HEK293T (cell line): ENCODE results near the gene MID2.

Experiments
- BHLHE40 ChIP-seq: fragments of 450-650 bp; IDR thresholded peaks from 2 replicates; pipeline ENCODE4 v1.6.1; 2016; ENCODE audit warnings: mild to moderate bottlenecking, moderate library complexity, borderline replicate concordance
- FOXK2 ChIP-seq: fragments of 450-650 bp; IDR thresholded peaks from 2 replicates; pipeline ENCODE4 v1.6.1; 2016; ENCODE audit warnings: mild to moderate bottlenecking
- FOXM1 ChIP-seq: fragments of 450-650 bp; IDR thresholded peaks from 2 replicates; pipeline ENCODE4 v1.6.1; 2017; ENCODE audit warnings: mild to moderate bottlenecking, borderline replicate concordance
- HDGF ChIP-seq: fragments of 450-650 bp; IDR thresholded peaks from 2 replicates; pipeline ENCODE4 v1.6.1; 2017; ENCODE audit warnings: antibody characterized with exemption, borderline replicate concordance
- LEF1 ChIP-seq: fragments of 450-650 bp; IDR thresholded peaks from 2 replicates; pipeline ENCODE4 v1.6.1; 2017; ENCODE audit warnings: mild to moderate bottlenecking, borderline replicate concordance
- NFRKB ChIP-seq: fragments of 450-650 bp; IDR thresholded peaks from 2 replicates; pipeline ENCODE4 v1.6.1; 2016; ENCODE audit warnings: mild to moderate bottlenecking, moderate library complexity
- PKNOX1 ChIP-seq: fragments of 450-650 bp; IDR thresholded peaks from 2 replicates; pipeline ENCODE4 v1.6.1; 2016
- SP1 ChIP-seq: fragments of 450-650 bp; IDR thresholded peaks from 2 replicates; pipeline ENCODE4 v1.6.1; 2017
- SUZ12 ChIP-seq: fragments of 450-650 bp; IDR thresholded peaks from 2 replicates; pipeline ENCODE4 v1.6.1; 2016; ENCODE audit warnings: mild to moderate bottlenecking
- TARDBP ChIP-seq: fragments of 450-650 bp; IDR thresholded peaks from 2 replicates; pipeline ENCODE4 v1.6.1; 2016
- ZNF384 ChIP-seq: fragments of 450-650 bp; IDR thresholded peaks from 2 replicates; pipeline ENCODE4 v1.6.1; 2016

GRCh38 chrX:107848591-107848990 lies 22.9 kb downstream of the MID2 start:
- TF ChIP-seq TARDBP = no peak
- no peak for TF ChIP-seq BHLHE40
- no peak for TF ChIP-seq SP1
- TF ChIP-seq LEF1 = no peak
- TF ChIP-seq SUZ12 = no peak
- TF ChIP-seq FOXM1 = no peak
- no peak for TF ChIP-seq ZNF384
- no peak for TF ChIP-seq NFRKB
- TF ChIP-seq FOXK2 = no peak
- no peak for TF ChIP-seq PKNOX1
- TF ChIP-seq HDGF = no peak
